D341Med (cell line): ENCODE results near the gene GABRB1.

ENCODE experiments used
- DNase-seq: peaks from one replicate; pipeline ENCODE4 v3.0.0; 2012; ENCODE audit warnings: low spot score

The GABRB1 gene

DNA sequence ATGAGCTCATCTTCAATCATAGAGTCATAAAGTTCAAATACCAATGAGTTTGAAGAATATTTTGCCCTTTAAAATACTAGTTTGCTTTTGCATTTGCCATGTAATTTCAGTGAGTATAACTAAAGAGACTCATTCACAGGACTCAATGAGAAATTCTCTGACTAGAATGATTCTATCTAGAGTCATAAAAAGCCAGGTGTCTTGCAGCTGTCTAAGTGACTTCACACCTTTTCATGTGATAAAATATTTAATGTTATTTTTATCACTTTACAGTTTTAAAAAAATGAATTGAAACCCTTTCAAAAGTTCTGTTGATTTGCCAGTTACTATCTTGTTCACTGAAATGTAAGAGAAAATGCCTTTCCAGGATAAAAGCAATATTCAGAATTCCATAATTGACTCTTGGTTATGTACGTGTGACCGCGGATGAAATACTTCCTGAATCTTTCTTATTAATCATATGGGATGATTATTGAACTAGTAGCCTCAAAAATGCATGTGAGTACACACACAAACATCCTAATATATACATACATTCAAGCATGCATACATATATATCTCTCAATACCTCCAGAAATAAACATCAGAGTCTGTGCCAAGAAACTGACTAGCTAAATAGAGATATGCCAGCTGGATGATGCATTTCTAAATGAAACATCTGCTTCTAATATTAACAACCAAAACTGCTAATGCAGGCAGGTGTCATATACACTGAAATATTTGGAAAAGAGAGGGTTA is 87.0 kb downstream of the GABRB1 start:
- no peak for DNase-seq

DNA sequence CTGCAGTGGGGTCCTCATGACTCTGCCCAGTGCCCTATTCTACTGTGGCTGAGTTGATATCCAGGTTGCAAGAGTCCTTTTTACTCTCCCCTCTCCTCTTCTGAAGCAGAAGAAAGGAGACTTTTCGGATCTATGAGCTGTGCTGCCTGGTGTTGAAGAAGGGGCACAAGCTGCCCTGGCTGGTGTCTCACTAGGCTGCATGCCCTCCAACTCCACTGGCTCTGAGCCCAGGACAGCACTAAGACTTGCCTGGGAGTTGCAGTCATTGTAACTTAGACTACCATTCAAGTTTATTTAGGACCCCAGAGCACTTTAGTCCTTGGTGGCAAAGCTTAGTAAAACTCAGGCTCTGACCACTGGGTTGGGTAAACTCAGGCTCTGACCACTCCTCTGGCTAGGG is 89.4 kb downstream of the GABRB1 start:
- no peak for DNase-seq

DNA sequence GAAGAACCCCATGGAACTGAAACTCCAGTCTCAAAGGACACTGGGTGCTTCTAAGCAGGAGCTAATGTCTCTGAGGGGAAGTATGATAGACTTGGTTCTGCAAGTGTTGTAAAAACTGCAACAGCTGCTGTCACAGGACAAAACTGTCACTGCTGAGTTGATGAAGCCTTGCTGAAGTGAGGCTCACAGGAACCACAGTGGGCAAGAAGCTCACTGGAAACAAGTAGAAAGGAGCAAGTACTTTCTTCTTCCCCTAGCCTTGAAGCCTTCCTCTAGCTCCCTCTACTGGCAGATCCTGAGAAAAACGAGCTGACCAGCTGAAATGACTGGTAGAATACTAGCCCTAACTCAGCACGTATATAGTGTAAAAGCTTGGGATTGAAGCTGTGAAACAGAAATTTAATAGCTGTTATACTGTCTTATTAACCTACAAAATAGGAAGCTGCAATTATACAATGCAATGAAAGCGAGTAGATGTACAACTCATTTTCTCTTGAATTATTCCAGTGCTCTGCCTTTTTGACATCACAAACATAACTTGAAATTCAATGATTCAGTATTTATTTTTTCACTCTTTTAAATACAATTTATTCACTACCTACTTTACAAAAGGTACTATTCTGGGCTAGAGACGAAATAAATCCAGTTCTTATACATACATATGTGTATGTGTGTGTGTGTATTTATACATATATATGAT is 91.4 kb downstream of the GABRB1 start:
- peak; percentile 66 for DNase-seq

DNA sequence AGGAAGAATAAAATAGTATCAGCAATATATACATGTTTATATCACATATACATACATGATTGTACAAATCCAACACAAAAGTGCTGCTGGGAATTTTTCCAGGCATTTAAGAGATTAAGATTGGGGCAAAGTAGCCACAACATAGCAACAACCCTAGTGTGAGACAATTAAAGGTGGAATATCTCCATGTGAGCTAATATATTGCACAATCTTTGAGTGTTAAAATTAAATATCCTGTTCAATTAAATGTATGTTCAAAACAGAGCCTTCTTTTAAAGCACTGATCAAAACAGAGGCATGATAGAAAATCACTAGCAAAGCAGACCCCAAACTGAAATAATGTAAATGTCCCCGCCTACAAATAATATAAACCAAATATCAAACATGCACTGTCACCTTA is 97.6 kb downstream of the GABRB1 start:
- DNase-seq = no peak

DNA sequence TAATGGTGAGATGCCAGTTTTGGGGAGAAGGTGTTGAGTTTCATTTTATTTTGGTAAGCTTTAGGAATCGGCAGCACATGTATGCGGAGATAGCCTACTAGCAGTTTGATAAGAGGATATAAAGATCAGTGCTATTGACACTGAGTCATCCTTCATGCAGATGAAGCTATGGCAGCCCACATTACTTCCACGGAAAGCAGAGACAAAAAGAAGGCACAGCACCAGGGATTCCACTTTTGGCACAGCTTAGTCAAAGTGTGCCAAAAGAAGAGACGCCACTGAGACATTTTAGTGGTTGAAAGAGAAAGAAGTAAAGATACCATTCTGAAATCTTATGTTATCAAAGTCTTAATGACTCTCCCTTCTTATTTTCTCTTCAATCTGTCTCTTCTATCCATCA is 103.8 kb downstream of the GABRB1 start:
- no peak for DNase-seq

DNA sequence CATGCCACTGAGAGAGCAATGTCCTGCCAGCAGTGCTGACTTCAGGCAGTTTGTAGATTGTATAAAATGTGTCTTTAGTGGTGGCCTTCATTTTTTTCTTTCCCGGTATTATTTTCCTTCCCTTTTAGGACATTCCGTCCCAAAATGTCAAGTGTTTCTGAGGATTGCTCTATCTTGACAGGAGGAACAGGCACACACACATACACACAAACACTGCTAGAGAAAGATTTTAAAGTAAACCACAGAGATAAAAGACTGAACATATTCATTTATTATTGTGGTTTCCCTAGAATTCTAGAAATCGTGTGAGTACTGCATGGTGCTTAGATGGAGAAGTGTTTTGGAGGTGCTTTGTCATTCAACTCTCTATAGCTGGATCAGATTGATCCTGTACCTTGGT is 111.9 kb downstream of the GABRB1 start:
- DNase-seq = no peak

DNA sequence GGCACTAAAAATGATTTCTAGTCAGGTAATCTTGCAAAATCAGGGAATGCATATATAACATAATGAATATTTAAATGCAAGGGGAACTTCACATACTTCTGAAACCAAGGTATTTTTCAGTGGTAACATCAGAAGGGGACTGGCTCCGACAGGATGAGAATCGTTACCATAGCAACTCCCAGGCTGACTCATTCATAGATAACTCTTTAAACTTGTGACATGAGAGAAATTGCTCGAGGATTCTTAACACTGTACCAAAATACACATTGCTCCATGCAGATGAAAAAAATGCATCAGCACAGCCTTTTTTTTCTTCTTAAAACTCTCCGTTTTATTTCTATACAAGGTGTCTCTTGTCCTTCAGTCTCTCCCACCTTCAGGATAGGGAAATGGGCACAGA is 114.3 kb downstream of the GABRB1 start:
- no peak for DNase-seq

DNA sequence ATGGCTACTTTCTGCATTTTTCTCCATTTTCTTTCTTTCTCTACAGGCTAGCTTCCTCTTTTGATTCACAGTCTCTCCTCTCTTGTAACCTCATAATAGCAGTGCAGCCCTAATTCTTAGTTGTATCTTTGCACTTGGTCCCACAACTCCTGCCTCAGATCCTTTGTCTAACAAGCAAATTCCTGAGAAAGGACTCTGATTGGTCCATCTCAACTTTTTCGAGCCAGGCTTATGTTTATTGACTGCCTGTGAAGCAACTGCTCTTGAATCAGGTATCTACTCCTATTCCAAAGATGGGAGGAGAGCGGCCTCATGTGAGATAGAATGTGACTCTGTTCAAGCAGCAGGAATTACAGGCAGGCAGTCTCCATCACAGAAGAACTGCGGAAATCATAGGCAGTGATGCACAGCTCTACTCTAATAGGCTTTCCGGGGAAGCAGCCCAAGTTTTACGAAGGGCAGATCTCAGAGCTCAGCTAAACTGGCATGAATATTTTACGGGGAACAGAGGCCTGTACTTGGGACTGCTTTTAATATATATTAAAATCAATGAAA is 123.5 kb downstream of the GABRB1 start:
- DNase-seq = no peak

DNA sequence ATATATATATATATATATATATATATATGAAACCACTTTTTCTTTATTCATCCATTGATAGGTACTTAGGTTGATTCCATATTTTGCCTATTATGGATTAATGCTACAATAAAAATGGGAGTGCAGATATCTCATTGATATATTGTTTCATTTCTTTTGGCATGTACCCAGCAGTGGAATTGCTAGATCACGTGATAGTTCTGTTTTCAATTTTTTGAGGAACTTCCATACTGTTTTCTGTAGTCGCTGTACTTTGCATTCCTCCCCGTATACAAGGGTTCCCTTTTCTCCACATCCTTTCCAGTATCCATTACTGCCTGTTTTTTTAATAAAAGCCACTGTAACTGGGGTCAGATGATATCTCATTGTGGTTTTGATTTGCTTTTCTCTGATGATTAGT is 124.6 kb downstream of the GABRB1 start:
- no peak for DNase-seq

DNA sequence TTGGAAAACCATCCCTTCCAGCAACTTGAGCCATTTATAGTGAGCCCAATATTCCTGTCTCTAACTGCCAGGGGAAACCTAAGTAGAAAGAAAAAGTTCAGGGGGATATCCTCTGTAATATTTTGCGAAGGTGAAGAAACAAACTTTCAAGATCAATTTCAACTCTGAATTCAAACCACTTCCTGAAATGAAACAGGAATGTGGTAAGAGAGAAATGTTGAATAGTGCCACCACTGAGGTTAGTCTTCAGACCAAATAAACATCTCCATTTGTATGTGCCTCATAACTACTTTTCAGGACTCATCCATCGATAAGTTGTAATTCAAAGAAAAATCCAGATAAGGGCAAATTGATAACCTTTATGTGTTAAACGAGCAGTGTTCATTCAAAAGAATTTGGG is 128.7 kb downstream of the GABRB1 start:
- no peak for DNase-seq

DNA sequence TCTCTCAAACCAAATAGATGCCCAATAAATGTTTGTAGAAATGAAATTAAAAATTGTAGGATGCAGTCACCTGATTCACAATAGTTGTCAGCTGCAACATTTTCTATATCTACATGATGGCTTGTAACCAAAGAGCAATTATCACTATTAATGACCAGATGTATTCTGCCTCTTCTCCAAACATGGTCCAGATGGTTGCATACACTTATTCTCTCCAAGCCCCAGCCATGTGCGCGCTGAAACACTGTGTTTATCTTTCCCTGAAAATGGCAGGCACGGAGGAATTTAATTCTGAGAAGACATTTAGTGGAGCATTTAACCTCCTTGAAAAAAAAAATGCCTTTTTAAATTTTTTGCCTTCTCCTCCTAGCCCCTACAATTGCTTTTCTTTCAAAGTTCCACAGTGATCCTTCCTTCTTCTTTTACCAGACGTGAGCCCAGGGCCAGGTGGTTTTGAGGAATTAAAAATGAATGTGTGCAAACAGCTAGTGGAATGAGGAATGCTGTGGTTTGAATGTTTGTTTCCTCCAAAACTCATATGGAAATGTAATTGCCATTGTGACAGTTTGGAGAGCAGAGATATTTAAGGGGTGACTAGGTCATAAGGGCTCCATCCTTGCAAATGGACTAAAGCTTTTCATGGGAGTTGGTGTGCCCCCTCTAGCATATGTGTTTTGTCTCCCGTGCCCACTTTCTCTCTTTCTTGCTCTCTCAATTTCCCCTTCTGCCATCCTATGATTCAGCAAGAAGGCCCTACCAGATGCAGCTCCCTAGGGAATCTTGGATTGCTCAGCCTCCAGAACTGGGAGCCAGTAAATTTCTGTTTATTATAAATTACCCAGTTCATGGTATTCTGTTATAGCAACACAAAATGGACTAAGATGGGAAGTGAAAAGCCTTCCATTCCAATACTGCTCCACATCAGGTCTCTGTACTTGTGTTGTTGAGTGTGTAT is 136.0 kb downstream of the GABRB1 start:
- peak; percentile 24 for DNase-seq

DNA sequence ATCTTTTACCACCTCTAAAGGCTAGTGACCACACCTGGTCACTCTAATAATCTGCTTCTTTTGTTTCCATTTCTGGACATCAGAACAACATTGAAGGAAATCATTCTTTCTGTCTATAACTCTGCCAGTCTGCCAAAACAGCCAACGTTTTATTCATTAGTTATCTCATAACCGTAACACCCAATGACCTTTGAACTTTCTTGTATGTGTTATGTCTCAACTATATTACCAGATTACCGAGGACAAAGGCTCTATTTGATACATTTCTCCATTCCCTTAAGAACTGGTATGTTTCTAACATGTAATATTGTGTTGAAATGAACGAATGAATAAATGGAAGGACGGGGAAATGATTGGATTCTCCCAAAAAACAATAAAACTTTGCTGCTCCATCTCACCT is 152.7 kb downstream of the GABRB1 start:
- DNase-seq = no peak

DNA sequence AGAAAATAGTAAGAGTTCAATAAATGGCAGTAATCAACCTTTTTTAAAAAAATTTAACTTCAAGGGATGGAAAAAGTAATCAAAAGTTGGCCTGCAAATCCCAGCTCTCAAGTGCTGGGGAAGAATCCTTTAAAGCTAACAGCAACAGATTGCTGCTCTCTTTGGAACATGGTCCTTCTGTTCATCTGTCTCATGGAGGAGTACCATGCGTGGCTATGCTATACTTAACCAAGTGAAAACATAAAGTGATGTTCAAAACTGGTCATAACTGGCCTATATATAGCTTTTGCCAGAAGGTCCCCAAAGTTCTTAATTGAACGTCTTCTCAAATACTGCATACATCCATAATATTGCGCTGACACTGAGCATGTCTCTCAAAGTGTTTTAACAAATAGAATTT is 154.4 kb downstream of the GABRB1 start:
- no peak for DNase-seq

DNA sequence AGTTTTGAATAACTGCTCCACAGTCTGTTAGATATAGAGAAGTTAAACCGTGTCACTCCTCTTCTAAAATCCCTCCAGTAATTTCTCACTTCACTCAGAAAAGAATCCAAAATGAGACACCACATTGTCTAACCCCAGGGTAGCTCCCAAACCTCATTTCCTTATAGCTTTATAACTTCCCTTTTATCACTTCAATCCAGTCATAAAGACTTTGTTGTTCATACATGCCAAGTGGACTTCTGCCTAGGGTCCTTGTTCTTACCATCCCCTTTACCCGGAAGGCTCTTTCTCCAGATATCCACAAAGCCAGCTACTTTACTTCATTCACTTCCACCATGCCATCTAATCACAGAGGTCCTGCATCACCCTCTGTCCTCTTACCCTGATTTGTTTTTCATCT is 156.2 kb downstream of the GABRB1 start:
- DNase-seq = no peak

DNA sequence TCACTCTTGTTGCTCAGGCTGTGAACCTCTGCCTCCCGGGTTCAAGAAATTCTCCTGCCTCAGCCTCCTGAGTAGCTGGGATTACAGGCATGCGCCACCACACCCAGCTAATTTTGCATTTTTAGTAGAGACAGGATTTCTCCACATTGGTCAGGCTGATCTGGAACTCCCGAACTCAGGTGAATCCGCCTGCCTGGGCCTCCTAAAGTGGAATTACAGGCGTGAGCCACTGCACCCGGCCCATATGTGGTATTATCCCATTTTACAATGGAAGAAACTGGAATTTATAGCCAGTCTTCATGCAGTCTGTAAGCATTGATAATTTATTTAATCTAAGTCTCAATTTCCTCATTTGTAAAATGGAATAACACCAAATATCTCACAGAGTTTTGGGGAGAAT is 161.8 kb downstream of the GABRB1 start:
- no peak for DNase-seq

DNA sequence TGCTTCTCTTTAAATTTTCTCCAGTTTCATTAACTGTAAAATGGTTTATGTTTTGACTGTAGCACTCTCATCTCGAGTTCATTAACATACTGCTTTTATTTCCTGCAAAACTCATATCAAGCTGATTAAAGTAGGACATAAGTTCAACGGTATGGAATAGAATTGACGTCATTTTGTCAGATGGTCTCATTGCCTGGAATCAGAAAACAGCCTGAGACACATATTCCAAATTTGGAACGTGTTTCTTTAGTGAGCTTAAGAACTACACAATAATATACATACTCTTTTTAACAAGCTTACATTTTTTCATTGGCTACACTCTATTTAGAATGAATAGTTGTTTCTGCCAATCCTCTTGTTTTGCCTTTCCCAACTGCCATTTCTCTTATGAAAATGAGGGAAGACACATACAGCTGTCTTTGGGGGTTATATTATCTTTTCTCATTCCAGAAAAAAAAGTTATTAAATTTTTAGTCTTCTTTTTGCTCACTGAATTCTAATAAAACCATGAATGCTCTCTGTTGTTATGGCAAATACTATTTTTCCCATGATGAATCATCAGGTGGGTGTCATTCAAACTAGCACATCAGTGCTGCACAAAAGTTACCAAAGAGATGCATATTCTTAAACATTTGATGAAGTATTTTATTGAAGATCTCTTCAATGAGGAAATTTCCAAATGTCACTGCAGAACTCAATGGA is 162.8 kb downstream of the GABRB1 start:
- DNase-seq = no peak

DNA sequence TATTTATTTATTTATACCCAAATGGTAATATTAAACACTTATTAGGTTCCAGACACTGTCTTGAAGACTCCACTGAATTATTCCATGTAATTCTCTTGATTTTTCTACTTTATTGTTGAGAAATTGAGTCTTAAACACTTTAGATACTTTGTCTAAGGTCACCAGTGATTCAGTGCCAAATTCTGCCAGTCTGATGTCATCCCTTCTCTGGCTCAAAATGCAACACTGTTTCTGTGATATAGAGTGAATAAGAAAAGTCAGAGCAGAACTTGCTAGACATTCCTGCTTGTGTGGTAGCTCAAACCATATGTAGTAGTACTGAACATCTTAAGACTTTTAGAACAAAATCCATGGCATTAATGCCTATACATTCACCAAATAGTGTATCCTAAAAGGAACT is 164.3 kb downstream of the GABRB1 start:
- no peak for DNase-seq

DNA sequence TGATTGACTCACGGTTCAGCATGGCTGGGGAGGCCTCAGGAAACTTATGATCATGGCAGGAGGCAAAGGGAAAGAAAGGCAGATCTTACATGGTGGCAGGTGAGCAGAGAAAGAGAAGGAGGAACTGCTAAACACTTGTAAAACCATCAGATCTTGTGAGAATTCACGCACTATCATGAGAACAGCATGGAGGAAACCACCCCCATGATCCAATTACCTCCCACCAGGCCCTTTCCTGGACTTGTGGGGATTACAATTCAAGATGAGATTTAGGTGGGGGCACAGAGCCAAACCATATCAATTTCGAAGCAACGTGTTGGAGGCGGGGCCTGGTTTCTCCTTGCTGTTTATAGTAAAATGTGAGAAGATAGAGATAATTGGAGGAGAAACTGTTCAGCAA is 167.4 kb downstream of the GABRB1 start:
- no peak for DNase-seq

DNA sequence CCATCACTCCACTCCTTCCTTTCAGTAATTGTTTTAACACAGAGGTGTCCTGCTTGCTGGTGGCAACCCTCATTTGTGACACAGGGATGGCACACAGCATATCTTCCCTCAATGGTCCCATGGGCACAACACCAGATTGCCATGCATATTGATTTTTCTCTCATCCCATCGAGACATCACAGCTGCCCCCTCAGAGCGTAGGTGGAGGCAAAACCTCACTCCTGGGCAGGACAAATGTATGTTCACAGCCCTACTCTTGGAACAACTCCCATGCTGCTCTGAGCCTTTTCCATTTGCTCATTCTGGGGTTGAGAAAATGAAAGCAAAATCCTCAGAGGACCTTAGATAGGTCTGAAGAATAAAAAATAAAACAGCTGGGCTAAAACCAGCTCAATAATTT is 172.2 kb downstream of the GABRB1 start:
- no peak for DNase-seq

DNA sequence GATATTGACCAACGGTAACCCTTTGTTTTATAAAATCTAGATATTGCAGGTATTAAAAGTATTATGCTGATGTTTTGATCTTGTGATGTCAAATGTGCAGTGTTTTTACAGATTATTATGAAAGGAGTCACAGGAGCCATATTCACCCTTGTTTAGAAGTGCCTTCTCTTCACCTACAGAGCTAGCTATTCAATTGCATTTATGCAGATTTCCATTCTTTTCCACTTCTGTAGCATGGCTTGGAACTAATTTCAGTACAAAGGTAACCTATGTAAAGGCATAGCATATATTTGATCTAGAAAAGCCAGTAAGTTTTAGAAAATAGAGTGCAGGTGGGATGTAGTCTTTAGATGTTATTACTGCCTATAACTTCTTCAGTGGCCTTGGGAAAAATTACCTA is 176.2 kb downstream of the GABRB1 start:
- no peak for DNase-seq

DNA sequence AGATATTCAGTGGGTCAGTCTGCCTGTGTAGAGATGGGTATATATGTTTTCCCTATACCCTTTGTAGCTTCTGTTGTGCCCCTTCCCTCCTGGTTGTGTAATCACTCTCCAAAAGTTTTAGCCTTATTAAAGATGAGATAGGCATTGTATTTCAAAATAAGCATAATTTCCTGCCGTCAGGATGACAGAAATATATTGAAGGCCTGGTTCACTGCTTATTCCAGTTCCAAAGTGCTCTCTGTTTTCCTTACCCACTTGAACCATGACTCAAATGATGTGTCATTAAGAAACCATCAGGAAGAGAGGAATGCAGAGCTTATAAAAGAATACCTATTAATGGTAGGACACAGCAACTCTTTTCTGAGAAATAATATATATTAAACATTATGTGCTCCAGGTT is 178.5 kb downstream of the GABRB1 start:
- DNase-seq = no peak

DNA sequence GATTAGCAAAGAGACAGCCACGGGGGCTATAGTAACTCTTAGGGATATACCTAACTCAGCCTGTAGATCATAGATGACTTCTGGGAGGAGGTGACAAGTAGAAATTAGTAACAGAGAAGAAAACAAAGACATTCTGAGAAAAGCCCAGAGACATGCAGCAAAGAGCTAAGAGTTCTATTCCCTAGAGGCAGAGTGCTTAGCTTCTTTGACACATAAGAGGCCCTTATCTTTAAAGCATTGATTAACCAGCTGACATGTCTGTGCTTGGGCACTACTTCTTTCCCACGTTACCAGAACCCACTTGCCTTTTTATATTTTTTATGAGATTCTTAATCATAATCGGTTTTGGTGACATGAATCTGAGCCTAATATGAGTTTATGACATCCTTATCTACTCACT is 179.5 kb downstream of the GABRB1 start:
- DNase-seq = no peak
